Mucosa of stomach (tissue), 1 donor: ENCODE data around the gene POLR1F.
"Not testable (repeated sequence)": the region's sequence is repeated elsewhere in the genome, so short reads cannot be mapped to it uniquely, and the experiment has no call there.

Experiments
- H3K27me3 ChIP-seq: one replicate; pipeline ENCODE4 v1.7.0; 2013; ENCODE audit warnings: mild to moderate bottlenecking, low read length; ENCODE audit not compliant: control insufficient read depth, insufficient read depth
- H3K36me3 ChIP-seq: one replicate; pipeline ENCODE4 v1.7.0; 2013; ENCODE audit warnings: low read length; ENCODE audit not compliant: control insufficient read depth, insufficient read depth
- H3K4me1 ChIP-seq: one replicate; pipeline ENCODE4 v1.7.0; 2013; ENCODE audit warnings: mild to moderate bottlenecking, low read length; ENCODE audit not compliant: control insufficient read depth, insufficient read depth
- H3K4me3 ChIP-seq: one replicate; pipeline ENCODE4 v1.7.0; 2013; ENCODE audit warnings: low read length
- H3K9ac ChIP-seq: one replicate; pipeline ENCODE4 v1.7.0; 2013; ENCODE audit warnings: mild to moderate bottlenecking, low read length, moderate library complexity
- H3K9me3 ChIP-seq: one replicate; pipeline ENCODE4 v1.7.0; 2013; ENCODE audit warnings: mild to moderate bottlenecking, low read length, moderate library complexity; ENCODE audit not compliant: control insufficient read depth
- donor health status: Pancreatic carcinoma.

Gene POLR1F

GRCh38 chr7:19705663-19706062, 3.2 kb downstream of the POLR1F start:
- Histone ChIP-seq H3K9me3 (no peaks in the 10 kb centered on the region), H3K4me1 (no peaks in the 10 kb centered on the region), H3K36me3 (no peaks in the 10 kb centered on the region)

GRCh38 chr7:19701471-19701870, 7.4 kb downstream of the POLR1F start:
- no peak overlapping the region for H3K4me3 ChIP-seq
- H3K9ac ChIP-seq, result no peak overlapping the region
- H3K36me3 ChIP-seq, result no peaks in the 10 kb centered on the region
- H3K4me1 ChIP-seq, result no peaks in the 10 kb centered on the region
- no peaks in the 10 kb centered on the region for H3K27me3 ChIP-seq
- no peaks in the 10 kb centered on the region for H3K9me3 ChIP-seq

More at GRCh38 chr7:19705663-19706062, 3.2 kb downstream of the POLR1F start:
- no peak overlapping the region for H3K9ac ChIP-seq
- no peak overlapping the region for H3K4me3 ChIP-seq
- no peaks in the 10 kb centered on the region for H3K27me3 ChIP-seq

- H3K4me3 ChIP-seq, result no peak overlapping the region
- H3K4me1 ChIP-seq, result no peaks in the 10 kb centered on the region
- no peak overlapping the region for H3K9ac ChIP-seq
- no peaks in the 10 kb centered on the region for H3K36me3 ChIP-seq
- H3K27me3 ChIP-seq, result no peaks in the 10 kb centered on the region
- H3K9me3 ChIP-seq, result no peaks in the 10 kb centered on the region
These were observed 7.9 kb downstream of the POLR1F start for GRCh38 chr7:19700936-19701335.

- Histone ChIP-seq H3K4me3 (no peak overlapping the region), H3K36me3 (no peaks in the 10 kb centered on the region), H3K4me1 (no peaks in the 10 kb centered on the region), H3K9me3 (no peaks in the 10 kb centered on the region), H3K9ac (no peak overlapping the region), H3K27me3 (no peaks in the 10 kb centered on the region)
These were observed 10.5 kb downstream of the POLR1F start for GRCh38 chr7:19698331-19698730.

- H3K9me3 ChIP-seq, result no peaks in the 10 kb centered on the region
- H3K36me3 ChIP-seq, result no peaks in the 10 kb centered on the region
- no peaks in the 10 kb centered on the region for H3K27me3 ChIP-seq
- H3K4me1 ChIP-seq, result no peaks in the 10 kb centered on the region
- H3K9ac ChIP-seq, result no peak overlapping the region
- H3K4me3 ChIP-seq, result no peak overlapping the region
These were observed 11.9 kb downstream of the POLR1F start for GRCh38 chr7:19696926-19697325.

- Histone ChIP-seq H3K27me3 (no peaks in the 10 kb centered on the region), H3K36me3 (no peaks in the 10 kb centered on the region), H3K4me3 (no peak overlapping the region), H3K4me1 (no peaks in the 10 kb centered on the region), H3K9me3 (no peaks in the 10 kb centered on the region), H3K9ac (no peak overlapping the region)
These were observed 16.6 kb downstream of the POLR1F start for GRCh38 chr7:19692111-19692828.

- Histone ChIP-seq H3K4me3 (no peak overlapping the region), H3K27me3 (no peaks in the 10 kb centered on the region), H3K9me3 (no peaks in the 10 kb centered on the region), H3K36me3 (no peaks in the 10 kb centered on the region), H3K4me1 (no peaks in the 10 kb centered on the region), H3K9ac (no peak overlapping the region)
These were observed 18.1 kb downstream of the POLR1F start for GRCh38 chr7:19690736-19691135.

- H3K4me3 ChIP-seq, H3K36me3 ChIP-seq, H3K9me3 ChIP-seq, H3K27me3 ChIP-seq, H3K9ac ChIP-seq, H3K4me1 ChIP-seq: not testable (repeated sequence)
These were observed 19.7 kb downstream of the POLR1F start for GRCh38 chr7:19689130-19689529.

GRCh38 chr7:19681596-19681995, 27.2 kb downstream of the POLR1F start:
- no peak overlapping the region for H3K9ac ChIP-seq
- no peaks in the 10 kb centered on the region for H3K36me3 ChIP-seq
- H3K4me1 ChIP-seq, result no peaks in the 10 kb centered on the region
- no peak overlapping the region for H3K4me3 ChIP-seq
- no peaks in the 10 kb centered on the region for H3K9me3 ChIP-seq
- no peaks in the 10 kb centered on the region for H3K27me3 ChIP-seq

GRCh38 chr7:19677180-19677579, 31.7 kb downstream of the POLR1F start:
- H3K27me3 ChIP-seq, result no peaks in the 10 kb centered on the region
- H3K36me3 ChIP-seq, result no peaks in the 10 kb centered on the region
- no peaks in the 10 kb centered on the region for H3K9me3 ChIP-seq
- no peaks in the 10 kb centered on the region for H3K4me1 ChIP-seq
- no peak overlapping the region for H3K9ac ChIP-seq
- no peak overlapping the region for H3K4me3 ChIP-seq

- Histone ChIP-seq H3K4me3 (no peak overlapping the region), H3K4me1 (no peaks in the 10 kb centered on the region), H3K9ac (no peak overlapping the region), H3K36me3 (no peaks in the 10 kb centered on the region), H3K9me3 (no peaks in the 10 kb centered on the region), H3K27me3 (no peaks in the 10 kb centered on the region)
These were observed 33.0 kb downstream of the POLR1F start for GRCh38 chr7:19675816-19676215.

GRCh38 chr7:19674266-19674960, 34.4 kb downstream of the POLR1F start:
- H3K4me3 ChIP-seq, result no peak overlapping the region
- no peak overlapping the region for H3K9ac ChIP-seq
- no peaks in the 10 kb centered on the region for H3K4me1 ChIP-seq
- H3K36me3 ChIP-seq, result no peaks in the 10 kb centered on the region
- H3K27me3 ChIP-seq, result no peaks in the 10 kb centered on the region
- no peaks in the 10 kb centered on the region for H3K9me3 ChIP-seq
